ENCODE data around the gene PLXNA1.

The PLXNA1 gene

DNA sequence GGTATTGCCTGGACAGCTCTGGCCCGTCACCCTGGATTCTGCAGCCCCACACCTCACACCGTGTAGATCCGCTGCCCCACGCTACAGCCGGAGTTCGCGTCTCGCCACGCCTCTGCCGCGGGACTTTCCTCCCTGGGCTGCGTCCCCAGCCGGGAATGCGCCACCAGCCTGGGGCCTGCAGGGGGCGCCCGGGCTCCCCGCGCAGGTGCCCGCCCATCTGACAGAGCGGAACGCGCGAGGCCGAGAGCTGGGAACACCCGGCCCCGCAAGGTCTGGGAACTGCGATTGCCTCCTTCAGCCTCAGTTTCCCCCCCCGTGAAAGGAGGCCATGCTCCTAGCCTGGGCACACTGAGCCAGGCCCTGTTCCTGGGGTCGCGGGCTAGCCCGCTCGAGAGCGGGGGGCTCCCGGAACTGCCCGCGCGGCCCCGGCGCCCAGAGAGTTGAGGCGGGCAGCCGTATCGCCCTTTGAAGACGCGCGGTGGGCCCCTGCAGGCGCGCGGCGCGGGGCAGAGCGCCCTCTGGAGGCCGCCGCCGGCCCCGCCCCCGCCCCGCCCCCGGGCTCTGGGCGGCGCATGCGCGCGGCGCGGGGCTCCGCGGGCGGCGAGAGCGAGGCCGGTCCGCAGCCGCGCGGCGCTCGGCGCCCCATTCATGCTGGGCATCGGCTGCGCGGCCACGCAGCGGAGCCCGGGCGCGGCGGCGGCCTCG is at the start of gene PLXNA1:
PLXNA1 (plus strand) TSS at position 645 of the 705 bp plus-strand sequence. CDS start 5,479 bp downstream, outside the sequence.
- DNase-seq = peak; percentile 72

GRCh38 chr3:126934031-126934531 is 48.8 kb upstream of the PLXNA1 start:
- DNase-seq = peak; percentile 51

DNA sequence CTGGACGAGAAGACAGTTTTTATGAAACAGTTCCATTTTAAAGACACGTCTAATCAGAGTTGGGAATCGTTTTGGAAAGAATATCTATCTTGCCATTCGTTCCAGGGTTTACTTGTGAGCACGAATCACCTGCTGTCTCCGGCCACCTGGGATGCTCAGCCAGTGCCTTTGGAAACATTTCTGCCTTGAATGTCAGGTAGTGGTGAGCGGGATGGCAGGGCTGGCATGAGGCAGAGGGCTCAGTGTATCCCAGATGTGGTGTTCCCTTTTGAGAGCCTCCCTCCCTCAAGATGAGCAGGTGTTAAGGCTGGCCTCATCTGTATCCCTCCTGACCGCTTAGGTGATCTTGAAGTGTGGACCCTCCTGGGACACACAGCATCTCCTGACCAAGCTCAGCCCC is 47.9 kb upstream of the PLXNA1 start:
- DNase-seq = no peak

GRCh38 chr3:126935756-126936509 is 47.0 kb upstream of the PLXNA1 start:
- DNase-seq = no peak

DNA sequence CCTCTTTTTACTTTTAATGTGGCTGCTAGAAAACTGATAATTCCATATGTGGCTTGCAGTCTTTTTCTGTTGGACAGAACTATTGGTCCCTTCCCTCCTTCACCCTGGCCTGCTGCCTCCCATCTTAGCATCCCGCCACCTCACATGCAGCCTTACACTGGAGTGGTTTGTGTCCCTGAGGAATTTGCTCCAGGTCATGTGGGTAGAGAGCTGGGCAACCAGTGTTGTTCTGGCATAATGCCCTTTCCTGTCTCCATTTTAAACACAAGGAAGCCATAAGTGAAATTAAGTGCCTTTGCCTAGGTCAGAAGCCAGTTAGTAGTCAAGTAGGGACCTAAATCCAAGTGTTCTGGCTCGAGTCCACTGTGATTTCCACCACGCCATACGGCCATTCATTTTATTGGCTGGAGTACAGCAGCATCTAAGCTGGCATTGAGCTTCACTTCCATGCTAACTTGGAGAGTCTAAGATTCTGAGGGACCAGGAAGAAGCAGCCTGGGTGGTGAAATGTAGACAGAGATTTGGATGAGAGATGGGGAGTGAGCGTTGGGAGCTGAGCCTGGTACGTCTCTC is 46.0 kb upstream of the PLXNA1 start:
- no peak for DNase-seq

GRCh38 chr3:126937533-126937932 is 45.4 kb upstream of the PLXNA1 start:
- DNase-seq = no peak

DNA sequence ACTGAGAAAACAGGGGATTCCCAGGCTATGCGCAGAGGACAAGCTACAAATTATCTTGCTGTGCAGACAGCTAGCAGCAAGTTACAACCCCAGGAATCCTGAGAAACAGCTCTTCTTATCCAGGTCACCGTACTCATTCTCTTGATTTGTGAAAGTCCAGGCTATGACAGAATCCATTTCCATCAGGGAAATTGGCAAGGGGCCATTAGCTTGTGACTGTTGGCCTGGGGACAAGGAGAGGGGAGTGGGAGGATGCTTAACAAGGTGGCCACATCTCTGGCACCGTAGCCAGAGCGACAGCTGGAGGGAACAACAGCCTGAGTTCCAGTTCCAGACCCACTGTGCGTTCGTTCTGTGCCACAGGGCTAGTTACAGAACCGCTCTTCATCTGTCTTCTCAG is 44.9 kb upstream of the PLXNA1 start:
- DNase-seq = no peak

- no peak for DNase-seq
These were observed 44.2 kb upstream of the PLXNA1 start for GRCh38 chr3:126938520-126939337.

- no peak for DNase-seq
These were observed 43.6 kb upstream of the PLXNA1 start for GRCh38 chr3:126939338-126939718.

DNA sequence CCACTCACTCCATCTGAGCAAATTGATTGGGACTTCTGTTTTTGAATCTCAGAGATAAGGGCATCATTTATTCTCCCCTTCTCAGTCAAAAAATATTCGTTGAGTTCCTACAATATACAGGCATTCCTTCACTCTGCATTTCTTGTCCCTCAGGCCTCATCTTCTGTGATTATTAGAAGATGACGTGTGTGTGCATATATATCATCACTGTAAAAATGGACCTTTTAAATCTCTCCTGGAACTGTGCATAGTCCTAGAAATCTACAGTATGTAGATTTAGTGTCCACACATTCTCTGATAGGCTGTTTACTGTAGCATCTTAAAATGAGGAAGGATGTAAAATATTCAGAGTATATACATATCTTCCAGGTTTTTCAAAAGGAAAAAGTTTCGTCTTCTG is 43.2 kb upstream of the PLXNA1 start:
- DNase-seq = no peak

DNA sequence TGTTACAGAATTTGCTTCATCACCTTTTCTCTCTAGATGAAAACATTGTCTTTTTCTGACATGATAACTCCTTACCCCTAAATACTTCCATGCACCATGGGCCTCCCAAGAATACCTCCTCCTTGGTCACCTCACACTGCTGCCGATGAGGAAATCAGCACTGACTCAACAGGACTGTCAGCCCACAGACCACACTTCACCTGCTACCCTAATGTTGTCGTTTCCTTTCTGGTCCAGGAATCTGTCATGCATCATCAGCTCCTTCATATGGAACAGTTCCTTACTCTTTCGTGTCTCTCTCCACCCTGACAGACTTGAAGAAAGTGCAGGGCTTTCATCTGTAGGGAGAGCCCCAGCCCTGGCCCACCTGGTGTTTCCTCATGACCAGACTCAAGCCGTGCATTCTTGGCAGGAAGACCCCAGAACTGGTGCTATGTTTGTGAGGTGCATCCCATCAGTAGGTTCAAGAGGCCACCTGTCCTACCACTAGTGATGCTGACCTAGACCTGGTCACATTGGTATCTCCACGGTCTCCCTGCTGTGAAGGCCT is 41.1 kb upstream of the PLXNA1 start:
- DNase-seq = no peak

DNA sequence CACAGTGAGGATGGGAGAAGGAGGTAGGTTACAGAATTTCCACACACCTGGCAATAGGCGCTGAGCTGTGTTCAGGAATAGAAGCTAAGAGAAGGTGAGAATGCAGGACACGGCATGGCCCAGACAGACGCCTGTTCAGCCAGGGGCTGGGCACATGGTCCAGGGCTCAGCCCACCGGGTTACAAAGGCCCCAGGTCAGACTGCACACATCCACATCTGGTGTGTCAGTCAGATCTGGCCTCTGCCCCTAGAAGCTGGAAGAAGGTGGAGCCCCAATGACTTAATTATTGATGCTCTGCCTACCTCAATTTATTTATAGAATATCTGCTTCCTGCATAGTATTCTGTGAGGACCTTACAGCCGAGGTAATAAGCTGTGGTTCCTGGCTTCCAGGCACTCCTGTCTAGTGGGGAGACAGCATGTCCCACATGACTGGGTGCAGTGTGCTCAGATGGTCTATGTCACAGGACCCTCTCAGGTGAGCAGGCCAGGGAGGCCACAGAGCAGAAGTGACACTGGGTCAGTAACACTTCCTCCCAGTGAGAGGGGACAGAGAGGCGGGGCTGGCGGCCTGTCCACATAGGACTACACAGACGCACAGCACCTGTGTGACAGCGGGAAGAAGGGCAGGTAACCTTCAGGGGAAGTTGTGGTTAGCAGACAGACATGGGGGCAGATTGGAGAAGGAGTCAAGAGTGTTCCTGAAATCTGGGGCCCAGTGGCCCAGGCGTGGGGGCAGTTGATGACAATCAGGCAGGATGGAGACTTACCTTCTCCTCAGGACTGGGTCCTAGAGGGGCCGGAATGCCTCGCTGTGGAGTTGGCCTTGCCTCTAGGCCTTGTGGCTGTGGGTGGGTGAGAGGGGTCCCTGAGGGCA is 38.6 kb upstream of the PLXNA1 start:
- no peak for DNase-seq

GRCh38 chr3:126945171-126945721 is 37.7 kb upstream of the PLXNA1 start:
- no peak for DNase-seq

DNA sequence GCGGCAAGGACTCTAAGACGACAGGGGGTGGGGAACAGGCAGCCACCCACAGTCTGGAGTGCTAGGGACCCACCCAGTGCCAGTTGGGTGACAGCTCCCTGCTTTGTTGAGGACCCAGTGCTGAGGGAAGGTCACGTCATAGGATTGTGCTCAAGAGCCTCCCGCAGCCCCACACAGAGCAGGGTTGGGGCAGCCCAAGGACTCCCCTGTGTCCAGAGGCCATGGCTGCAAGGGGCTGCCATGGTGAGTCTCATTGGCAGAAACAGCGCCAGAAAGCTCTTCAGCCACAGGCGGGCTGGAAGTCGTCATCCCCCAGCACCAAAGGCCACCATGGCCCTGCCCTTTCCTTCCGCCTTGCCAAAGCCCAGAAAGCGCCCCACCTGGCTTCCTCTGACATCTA is 37.0 kb upstream of the PLXNA1 start:
- no peak for DNase-seq

GRCh38 chr3:126946405-126946804 is 36.5 kb upstream of the PLXNA1 start:
- DNase-seq = no peak

GRCh38 chr3:126947429-126947828 is 35.5 kb upstream of the PLXNA1 start:
- DNase-seq = no peak

DNA sequence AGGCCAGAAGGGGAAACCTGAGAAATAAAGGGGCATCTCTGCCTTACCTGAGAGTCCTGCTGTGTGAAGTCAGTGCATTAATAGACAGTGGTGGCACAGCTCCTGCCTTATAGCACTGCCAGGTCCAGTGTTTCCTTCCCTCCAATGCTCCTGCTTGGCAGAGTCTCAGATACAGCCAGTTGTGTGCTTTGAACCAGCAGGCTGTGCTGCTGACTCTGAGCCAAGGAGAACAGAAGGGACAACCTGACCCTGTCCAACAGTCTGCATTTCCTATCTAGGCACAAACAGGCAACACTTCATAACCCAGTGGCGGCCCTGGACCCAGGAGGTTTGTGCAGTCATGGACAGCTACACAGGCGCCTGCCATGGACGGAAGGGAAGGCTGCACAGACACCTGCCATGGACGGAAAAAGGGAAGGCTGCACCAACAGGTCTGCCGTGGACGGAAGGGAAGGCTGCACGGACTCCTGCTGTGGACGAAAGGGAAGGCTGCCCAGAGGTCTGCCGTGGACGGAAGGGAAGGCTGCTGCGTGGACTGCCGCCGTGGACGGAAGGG is 33.9 kb upstream of the PLXNA1 start:
- DNase-seq = no peak

- DNase-seq = no peak
These were observed 31.4 kb upstream of the PLXNA1 start for GRCh38 chr3:126951561-126951960.

DNA sequence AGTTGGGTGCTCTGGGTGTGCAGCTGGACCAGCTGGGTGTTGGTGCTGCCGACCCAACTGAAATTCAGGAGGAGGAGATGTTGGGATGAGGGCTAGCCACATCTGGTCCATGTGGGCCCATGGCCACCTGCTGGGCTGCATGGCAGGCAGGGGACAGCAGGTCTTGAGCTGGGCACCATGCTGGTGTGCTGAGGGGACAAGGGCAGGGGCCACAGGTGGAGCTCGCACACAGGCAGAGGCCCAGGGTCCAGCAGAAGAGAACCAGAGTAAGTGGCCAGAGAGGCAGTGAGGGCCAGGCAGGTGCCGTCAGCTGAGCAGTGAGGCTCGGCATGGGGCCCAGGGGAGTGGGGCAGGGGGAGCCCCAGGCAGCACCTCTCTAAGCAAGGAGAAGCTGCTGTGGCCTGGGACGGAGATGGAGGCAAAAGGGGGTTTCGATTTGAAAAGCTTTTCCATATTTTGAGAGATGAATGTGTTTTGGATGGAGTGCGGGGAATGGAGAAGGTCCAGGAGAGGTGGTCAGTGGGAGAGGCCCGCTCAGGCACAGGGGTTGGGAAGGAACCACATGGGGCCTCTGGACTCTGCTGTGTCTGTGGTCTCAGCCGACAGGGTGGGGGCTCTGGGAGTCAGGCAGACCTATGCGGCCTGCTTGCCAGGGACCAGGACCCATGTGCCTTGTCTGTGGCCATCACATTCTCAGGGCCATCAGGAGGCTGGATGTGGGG is 30.5 kb upstream of the PLXNA1 start:
- no peak for DNase-seq

- no peak for DNase-seq
These were observed 29.8 kb upstream of the PLXNA1 start for GRCh38 chr3:126952983-126953660.

All from fibroblast of upper back skin (primary cell).